DMS53 treated with DMSO at 0.1 percent for 48 hours (cell line): ENCODE results near the gene CCK.
"Not testable (repeated sequence)": the region's sequence is repeated elsewhere in the genome, so short reads cannot be mapped to it uniquely, and the experiment has no call there.

Experiments used
- DNase-seq: peaks from one replicate; lab custom pipeline; 2025; ENCODE audit not compliant: unreplicated experiment; lab: John Stamatoyannopoulos, UW

The CCK gene, protein sequence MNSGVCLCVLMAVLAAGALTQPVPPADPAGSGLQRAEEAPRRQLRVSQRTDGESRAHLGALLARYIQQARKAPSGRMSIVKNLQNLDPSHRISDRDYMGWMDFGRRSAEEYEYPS

DNA sequence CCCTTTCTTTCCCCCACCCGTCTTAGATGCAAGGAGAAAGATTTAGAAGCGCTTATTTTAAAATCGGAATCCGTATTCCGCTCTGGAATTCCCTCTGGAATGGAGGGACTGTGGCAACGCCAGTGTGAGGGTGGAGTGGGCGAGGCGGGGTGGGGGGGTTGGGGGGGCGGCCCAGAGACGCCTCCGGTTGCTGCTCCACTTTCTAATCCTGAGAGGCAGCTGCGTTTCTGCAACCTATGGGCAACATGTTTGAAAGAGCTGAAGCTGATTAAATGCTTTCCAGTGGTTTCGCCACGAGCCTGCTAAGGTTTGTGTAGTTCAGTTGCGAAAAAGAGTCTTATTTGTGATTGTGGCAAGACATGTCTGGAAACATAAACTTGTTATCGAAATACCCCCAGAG, at the start of gene CCK:
Gene CCK (minus strand): TSS at position 101 of the 400 bp plus-strand sequence. CDS start 2,555 bp downstream, outside the sequence.
- no peak for DNase-seq

DNA sequence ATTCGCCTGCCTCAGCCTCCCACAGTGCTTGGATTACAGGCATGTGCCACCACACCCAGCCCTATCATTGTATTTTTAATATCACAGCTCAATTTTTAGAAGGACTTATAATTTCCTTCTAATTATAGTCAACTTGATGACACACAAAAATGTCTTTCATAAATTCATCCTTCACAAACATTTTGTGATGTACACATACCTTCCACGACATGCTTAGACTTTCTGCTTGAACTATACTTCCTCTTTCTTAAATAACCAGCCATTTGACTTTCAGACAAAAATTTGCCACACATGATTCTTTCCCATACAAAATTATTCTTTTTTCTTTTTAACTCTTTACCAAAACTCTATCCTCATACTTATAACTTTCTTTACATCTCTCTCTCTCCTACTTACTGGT, 48.4 kb upstream of the CCK start:
- DNase-seq, result no peak

DNA sequence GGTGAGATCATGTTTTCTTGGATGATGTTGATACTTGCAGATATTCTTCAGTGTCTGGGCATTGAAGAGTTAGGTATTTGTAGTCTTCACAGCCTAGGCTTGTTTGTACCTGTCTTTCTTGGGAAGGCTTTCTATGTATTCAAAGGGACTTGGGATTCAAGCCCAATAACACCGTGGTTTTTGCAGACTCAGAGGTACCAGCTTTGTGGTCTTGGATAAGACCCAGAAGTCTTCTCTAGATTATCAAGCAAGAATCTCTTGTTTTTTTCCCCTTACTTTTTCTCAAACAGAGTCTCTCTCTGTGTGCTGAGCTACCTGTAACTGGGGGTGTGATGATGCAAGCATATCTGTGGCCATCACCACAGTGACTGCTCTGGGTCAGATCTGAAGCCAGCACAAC, 42.7 kb upstream of the CCK start:
- DNase-seq, result no peak

DNA sequence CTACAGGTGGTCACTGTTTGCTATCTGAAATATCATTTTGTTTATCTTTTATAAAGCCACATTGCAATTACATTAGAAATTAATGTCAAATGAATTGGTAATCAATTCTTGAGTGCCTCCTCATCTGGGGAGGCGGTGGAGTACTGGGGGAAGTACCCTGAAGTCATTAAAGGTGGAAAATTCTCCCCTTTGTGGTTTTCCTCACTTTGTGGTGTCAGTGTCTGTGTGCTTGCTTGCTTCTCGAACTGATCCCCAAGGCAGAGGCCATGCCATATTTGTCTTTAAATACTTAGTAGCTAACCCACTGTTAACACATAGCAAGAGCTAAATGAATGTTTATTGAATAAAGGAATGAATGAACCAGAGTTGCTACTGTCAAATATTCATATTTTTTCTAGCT, 40.5 kb upstream of the CCK start:
- no peak for DNase-seq

DNA sequence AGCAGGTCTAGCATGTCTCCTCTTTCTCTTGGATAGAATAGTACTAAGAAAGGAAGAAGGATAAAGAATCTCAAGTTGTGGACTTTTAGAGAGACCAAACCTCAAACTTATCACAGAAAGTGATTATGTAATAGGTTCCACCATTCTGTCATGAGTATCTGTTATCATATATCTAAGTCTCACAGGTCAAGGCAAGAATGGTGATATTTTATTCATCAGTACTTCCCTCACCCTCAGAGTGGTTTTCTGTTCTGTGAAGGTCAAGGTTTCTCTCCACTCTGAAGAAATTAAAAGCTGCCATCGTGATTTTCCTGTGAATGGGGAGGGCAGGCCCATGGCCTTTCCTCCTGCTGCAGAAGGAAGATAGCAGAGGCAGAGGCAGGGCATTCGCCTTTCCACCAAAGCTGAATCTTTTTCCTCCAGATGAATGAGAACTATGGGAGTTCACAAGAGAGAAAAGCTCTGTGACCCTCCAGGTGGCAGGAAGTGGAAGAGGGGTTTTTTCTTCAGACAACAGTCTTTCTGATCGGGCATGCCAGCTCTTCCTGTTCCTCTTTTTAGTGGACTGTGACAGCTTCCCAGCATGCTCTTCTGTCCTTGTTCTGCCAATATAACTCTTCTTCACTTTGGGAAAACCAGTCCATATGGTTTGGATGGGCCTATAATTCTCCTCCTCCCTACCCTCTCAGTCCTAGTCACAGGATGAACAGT, 37.1 kb upstream of the CCK start:
- no peak for DNase-seq

DNA sequence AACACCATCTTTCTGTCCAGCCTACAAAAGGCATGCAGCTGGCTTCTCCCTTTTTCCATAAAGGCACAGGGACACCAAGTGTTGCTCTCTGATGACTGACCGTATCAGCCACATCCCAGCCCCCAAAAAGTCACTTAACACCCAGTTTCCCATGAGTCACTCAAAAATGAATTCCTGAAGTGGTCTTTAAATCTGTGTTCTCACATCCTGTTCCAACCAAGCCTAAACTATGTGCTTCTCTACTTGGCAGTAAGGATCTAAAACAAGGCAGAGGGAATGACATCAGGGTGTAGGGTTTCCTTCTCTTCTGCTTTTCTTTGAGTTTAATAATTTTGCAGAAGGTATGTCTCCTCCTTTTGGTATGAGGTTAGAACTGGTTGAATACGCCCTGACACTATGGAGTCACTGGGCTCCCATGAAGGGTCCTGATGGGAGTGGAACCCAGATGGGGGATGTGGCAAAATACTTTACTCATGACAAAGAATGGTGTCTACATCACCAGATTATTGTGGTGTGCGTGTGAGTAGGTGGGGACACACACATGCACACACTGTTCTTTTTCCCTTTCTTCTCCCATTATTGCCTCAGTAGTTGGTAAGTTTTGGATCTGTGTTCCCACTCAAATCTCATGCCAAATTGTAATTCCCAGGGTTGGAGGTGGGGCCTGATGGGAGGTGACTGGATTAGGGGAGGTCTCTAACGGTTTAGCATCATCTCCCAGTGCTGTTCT, 35.6 kb upstream of the CCK start:
- no peak for DNase-seq

DNA sequence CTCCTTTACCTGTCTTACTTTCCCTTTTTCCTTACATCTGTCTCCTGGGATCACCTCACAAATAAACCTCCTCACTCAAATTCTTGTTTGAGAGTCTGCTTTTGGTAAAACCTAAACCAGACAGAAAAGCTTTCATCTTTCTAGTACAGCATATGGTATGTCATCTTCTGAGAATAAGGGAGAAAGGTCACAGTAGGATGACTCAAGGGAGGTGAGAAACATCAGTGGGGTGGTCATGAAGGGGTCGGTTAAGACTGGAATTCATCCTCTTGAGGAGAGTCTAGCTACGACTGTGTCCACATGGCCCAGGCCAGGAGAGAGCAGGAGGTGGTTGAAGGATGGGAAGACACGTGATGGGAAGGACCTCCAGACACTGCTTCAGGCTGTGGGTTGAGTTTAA, 34.8 kb upstream of the CCK start:
- no peak for DNase-seq

DNA sequence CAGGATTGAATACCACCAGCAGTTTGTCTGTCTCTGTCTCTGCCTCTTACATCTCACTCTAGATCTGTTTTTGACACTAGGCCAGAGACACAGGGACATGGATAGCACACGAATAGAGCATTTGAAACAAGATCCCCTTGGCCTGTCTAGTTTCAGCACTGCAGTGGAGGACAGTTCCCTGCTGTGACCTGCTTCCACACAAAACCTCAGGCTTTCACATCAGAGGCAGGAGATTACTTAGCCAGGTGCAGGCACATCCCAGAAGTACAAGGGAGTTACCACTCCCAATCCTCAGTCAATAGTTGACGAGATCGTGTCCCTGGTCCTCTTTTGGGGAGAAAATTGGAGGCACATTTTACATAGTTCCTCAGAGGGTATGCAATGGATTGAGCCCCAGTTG, 34.0 kb upstream of the CCK start:
- DNase-seq, result no peak

DNA sequence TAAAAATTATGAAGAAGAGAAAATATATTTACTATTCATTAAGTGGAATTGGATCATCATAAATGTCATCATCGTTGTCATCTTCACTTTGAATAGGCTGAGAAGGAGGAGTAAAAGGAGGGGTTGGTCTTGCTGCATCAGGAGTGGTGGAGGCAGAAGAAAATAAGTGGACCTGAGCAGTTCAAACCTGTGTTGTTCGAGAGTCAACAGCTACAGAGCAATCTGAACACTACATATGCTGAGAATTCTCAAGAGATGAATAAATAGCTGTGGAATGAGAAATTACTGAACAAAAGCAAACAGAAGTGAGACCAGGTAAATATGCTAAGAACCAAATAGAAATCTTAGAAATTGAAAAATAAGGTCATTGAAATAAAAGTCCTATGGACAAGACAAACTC, 32.3 kb upstream of the CCK start:
- no peak for DNase-seq

DNA sequence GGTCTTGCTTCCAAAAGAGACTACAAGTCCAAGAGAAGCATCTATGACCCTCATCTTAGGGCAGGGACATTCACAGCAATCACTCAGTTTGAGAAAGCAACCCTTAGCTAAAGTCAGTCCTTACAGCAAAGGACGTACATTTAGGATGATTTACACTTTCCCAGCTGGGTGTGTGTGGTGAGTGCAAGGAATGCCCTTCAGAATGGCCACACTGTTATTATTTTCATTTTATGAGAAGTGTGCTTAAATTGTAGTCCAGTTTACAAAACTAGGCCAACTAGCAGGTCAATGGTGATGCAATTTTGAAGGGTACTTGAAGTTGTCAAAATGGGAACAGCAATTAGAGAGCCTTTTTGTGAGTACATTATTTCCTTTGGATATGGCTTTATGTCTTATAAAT, 26.0 kb upstream of the CCK start:
- DNase-seq, result no peak

DNA sequence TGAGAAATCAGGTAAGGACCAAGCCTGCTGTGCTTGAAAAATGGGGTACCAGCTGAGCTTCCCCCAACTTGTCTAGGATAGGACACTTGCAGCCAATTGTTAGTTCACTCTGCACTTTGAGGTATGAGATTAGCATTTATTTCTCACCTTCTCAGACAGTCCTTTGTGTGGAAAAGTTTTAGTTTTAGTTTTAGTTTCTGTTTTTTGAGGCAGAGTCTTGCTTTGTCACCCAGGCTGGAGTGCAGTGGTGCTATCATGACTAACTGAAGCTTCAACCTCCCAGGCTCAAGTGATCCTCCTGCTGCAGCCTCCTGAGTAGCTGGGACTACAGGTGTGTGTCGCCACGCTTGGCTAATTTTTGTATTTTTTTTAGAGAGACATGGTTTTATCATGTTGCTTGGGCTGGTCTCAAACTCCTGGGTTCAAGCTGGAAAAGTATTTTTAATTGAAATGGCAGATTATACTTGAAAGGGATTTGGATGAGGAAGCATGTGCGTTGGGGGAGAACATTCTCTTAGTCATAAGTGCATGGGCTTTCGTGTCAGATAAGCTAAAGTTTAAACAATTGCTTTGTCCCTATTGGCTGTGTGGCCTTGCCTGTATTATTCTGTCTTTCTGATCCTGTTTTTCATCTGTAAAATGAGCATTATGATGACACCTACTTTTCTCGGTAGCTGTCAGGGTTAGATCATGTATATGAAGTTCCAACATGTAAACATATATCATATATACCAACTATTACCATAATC, 25.2 kb upstream of the CCK start:
- DNase-seq, result no peak

DNA sequence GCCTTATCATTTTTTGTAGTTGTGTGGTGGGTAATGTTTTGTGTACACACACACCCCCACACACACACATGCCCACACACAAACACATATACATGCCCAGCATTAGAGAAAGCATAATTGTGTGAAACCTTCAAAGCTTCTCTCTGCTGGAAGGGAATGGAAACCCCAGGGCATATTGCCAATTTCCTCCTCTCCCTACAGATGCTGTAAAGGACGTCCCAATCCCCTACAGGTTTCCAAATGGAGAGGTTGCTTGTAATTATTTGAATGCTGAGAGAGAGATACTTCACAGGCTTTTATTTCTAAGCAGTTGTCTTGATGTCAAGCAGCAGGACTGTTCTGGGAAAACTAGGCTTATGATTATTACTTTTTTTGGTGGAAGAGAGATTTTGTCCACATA, 23.0 kb upstream of the CCK start:
- DNase-seq, result no peak

DNA sequence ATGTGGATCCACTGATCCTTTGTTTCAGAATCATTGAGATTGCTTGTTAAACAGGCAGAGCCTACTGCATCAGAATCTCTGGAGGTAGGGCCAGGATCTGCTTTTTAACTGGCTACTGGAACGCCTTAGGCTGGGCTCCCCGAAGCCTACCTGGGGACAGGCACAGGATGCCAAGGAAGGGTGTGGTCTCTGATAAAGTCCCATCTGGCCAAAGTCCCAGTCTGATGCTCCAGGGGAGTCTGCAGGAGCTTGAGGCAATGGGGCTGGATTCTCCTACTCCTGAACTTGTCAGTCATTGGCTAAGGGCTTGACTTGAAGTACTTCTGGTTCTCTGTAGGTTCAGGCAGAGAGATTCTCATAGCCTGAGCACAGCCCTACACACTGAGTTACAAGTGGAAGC, 22.4 kb upstream of the CCK start:
- DNase-seq, result no peak

DNA sequence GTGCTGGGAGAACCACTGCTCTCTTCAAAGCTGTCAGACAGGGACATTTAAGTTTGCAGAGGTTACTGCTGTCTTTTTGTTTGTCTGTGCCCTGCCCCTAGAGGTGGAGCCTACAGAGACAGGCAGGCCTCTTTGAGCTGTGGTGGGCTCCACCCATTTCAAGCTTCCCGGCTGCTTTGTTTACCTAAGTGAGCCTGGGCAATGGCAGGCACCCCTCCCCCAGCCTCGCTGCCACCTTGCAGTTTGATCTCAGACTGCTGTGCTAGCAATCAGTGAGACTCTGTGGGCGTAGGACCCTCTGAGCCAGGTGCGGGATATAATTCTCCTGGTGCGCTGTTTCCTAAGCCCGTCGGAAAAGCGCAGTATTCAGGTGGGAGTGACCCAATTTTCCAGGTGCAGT, 21.4 kb upstream of the CCK start:
- DNase-seq, result not testable (repeated sequence)

DNA sequence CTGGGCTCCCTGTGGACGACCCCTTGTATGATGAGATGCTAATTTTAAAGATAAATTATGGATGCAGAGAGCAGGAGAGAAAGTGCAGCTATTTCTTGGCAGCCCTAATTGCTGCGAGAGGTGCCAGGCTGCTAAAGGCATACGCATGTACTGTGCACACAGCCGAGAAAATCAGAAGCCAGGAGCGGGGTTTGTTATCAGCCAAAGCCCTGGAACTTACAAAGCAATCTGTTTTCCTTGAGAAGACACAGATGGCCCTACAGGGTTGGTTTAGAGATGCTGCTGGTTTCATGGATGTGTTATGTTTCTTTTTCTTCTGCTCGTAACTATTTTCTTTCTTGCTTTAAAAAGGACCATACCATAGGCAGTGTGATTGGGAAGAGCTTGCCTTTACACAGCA, 11.7 kb upstream of the CCK start:
- no peak for DNase-seq

DNA sequence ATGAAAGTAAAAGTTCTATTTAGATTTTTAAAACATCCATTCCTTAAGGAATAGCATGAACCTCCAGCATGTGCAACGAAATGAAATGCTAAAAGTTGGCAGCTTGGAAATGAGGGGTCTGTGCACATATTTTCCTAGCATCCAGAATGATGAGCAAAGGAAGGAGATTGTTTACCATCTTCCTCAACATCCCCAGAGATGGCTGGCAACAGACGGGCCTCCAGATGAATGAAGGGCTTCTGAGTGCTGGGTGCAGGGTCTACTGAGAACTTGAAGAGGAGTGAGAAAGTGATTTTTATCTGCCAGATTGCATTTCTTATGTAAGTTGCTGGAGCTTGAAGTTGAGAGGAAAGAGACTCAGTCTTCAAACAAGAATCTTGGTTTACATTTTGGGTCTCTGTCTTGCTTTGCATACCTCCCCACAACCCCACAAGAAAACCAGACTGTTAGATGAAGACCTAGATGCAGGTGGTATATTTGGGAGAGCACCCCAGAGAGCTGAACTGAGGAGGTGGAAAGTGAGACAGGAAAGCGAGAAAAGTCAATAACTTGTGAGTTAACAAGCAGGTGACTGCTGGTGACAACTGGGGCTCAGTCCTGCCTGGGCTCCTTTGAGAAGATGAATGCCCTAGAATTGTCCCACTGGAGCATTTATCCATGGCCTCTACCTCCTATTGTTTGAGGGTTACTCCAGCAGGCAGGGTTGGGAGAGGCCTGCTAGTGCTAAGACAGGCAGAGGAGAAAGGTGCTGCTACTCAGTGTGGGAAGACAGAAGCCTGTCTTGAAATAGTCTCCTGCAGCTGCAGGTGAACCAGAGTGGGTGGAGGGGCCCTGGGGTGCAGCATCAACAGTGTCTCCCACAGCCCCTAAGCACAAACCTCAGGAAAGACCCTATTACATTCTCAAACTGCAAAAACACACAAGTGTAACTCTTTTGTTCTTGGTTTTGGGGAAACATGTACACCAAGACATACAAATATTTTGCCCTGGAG, 10.5 kb upstream of the CCK start:
- DNase-seq, result no peak

DNA sequence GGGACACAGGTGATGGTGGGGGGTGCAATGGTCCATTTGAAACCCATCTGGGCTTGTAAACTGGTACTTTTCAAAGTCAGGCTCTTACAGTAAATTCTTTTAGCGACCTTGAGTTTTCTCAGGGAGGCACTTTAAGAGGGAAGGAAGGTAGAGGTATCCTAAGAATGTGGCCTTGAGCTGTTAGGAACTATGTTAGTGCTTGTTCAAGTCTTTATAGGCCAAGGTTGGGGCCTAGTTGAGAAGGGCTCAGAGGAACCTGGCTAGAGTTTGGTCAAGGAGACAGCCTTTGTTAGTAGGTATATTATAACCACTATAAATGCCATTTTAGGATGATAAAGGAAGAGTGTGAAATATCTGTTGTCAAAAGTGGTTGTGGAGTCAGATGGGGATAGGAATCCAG, 9.2 kb upstream of the CCK start:
- DNase-seq, result no peak

DNA sequence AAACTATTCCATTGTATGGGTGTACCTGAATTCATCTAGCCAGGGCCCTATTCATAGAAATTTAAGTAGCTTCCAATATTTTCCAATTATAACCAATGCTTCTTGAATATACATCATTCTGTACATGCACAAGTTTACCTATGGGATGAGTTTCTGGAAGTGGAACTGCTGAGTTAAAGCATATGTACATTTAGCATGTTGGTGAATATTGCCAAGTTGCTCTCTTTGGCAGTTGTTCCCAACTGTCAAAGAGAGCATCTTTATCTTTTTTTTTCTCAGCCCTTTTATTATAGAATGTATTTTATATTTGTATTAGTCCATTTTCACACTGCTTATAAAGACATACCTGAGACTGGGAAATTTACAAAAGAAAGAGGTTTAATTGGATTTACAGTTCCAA, 8.3 kb upstream of the CCK start:
- no peak for DNase-seq

DNA sequence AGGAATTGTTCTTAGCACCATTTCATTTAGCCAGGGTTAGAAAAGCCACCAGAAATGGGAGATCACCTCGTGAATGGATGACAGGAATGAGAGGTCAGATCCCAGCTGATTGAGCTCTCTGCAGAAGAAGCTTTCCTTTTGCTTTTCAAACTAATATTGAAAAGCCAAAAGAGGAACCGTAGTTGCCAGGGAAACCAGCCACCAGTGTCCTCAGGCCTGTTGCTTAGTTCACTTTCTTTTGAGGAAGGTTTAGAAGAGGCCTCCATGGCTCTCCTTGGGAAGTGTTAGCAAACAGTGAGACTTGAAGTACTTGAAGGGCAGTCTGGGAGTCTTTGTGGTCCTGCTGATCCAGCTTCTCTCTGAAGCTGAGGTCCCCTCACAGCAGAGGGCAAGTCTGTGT, 7.4 kb upstream of the CCK start:
- DNase-seq, result no peak

DNA sequence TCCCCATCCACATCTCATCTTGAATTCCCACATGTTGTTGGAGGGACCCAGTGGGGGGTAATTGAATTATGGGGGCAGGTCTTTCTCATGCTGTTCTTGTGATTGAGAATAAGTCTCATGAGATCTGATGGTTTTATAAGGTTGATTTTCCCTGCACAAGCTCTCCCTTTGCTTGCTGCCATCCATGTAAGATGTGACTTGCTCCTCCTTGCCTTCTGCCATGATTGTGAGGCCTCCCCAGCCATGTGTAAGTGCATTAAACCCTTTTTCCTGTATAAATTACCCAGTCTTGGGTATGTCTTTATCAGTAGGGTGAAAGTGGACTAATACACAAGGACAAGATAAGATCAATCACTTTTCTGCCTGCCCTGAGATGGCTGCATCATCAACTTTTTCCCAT, 5.8 kb upstream of the CCK start:
- no peak for DNase-seq

DNA sequence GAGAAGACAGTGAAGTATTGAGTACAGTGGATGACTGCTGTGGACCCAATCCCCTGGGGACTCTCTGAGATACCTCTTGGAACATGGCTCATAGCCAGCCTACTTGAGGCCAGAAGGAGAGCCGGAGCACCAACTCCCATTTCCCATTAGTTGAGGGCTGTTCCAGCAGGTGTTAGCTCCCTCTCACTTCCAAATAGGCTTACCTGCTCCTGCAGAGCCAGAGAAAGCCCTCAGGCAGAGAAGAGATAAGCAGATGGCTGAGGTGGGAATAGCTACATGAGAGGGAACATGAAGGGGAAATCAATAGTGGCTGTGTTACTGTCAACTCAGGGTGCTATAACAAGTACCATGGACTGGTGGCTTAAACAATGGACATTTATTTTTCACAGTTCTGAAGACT, 4.6 kb upstream of the CCK start:
- DNase-seq, result no peak
